Nephron (organoid): ENCODE results near the gene TRMT10C.

ENCODE experiments used
- H3K27ac Mint-ChIP-seq, 3 experiments: 2 replicates each; pipeline ENCODE4 v1.8.0; 2020; ENCODE audit warnings: mixed read lengths in 3 of 3, mild to moderate bottlenecking in 2 of 3, moderate library complexity in 1 of 3
- H3K27me3 Mint-ChIP-seq: 2 replicates; pipeline ENCODE4 v1.8.0; 2021; ENCODE audit warnings: low read depth, mild to moderate bottlenecking, moderate library complexity, mixed read lengths
- H3K36me3 Mint-ChIP-seq: 2 replicates; pipeline ENCODE4 v1.8.0; 2020; ENCODE audit warnings: low read depth, mixed read lengths
- H3K4me1 Mint-ChIP-seq: 2 replicates; pipeline ENCODE4 v1.8.0; 2020; ENCODE audit warnings: mixed read lengths
- H3K4me3 Mint-ChIP-seq, 3 experiments: 2 replicates each; pipeline ENCODE4 v1.8.0; 2020; ENCODE audit warnings: mild to moderate bottlenecking in 3 of 3, mixed read lengths in 3 of 3, moderate library complexity in 2 of 3
- H3K9me3 Mint-ChIP-seq: 2 replicates; pipeline ENCODE4 v1.8.0; 2020; ENCODE audit warnings: mixed read lengths
- CTCF ChIP-seq, 3 experiments: fragments of 200-600 bp; sonication (generic); IDR thresholded peaks; one replicate each; pipeline ENCODE4 v1.5.0; 2021; ENCODE audit warnings: antibody characterized with exemption in 3 of 3; ENCODE audit not compliant: unreplicated experiment in 3 of 3

Gene TRMT10C

GRCh38 chr3:101519685-101520365 lies 41.8 kb upstream of the TRMT10C start:
- Mint-ChIP-seq H3K27ac (no peak overlapping the region), H3K36me3 (no peaks in the 10 kb centered on the region), H3K9me3 (no peaks in the 10 kb centered on the region), H3K27me3 (peaks cover 13% of the 10 kb centered on the region), H3K4me3 (no peak overlapping the region), H3K4me1 (no peaks in the 10 kb centered on the region)
- no peak for TF ChIP-seq CTCF (IDR thresholded peaks at IDR 0.05; ENCODE audit: unreplicated experiment in 3 of 3)

- H3K4me3 Mint-ChIP-seq: no peak overlapping the region
- H3K27me3 Mint-ChIP-seq: peaks cover 9% of the 10 kb centered on the region
- no peaks in the 10 kb centered on the region for H3K9me3 Mint-ChIP-seq
- H3K27ac Mint-ChIP-seq: no peak overlapping the region
- H3K4me1 Mint-ChIP-seq: no peaks in the 10 kb centered on the region
- no peaks in the 10 kb centered on the region for H3K36me3 Mint-ChIP-seq
- no peak for TF ChIP-seq CTCF (IDR thresholded peaks at IDR 0.05; ENCODE audit: unreplicated experiment in 3 of 3)
Observed at GRCh38 chr3:101521211-101521701, 40.4 kb upstream of the TRMT10C start.

GRCh38 chr3:101527441-101527840 lies 34.2 kb upstream of the TRMT10C start:
- no peaks in the 10 kb centered on the region for H3K36me3 Mint-ChIP-seq
- no peak overlapping the region for H3K27ac Mint-ChIP-seq
- no peak overlapping the region for H3K4me3 Mint-ChIP-seq
- H3K4me1 Mint-ChIP-seq: no peaks in the 10 kb centered on the region
- peaks cover 2% of the 10 kb centered on the region for H3K27me3 Mint-ChIP-seq
- TF ChIP-seq CTCF (IDR thresholded peaks at IDR 0.05; ENCODE audit: unreplicated experiment in 3 of 3): no peak
- H3K9me3 Mint-ChIP-seq: no peaks in the 10 kb centered on the region

- H3K4me1 Mint-ChIP-seq: no peaks in the 10 kb centered on the region
- TF ChIP-seq CTCF (IDR thresholded peaks at IDR 0.05; ENCODE audit: unreplicated experiment in 3 of 3): no peak
- H3K27me3 Mint-ChIP-seq: no peaks in the 10 kb centered on the region
- no peaks in the 10 kb centered on the region for H3K9me3 Mint-ChIP-seq
- no peak overlapping the region for H3K4me3 Mint-ChIP-seq
- H3K27ac Mint-ChIP-seq: no peak overlapping the region
- no peaks in the 10 kb centered on the region for H3K36me3 Mint-ChIP-seq
Observed at GRCh38 chr3:101527906-101528305, 33.8 kb upstream of the TRMT10C start.

- Mint-ChIP-seq H3K9me3 (no peaks in the 10 kb centered on the region), H3K4me1 (no peaks in the 10 kb centered on the region), H3K4me3 (no peak overlapping the region), H3K36me3 (no peaks in the 10 kb centered on the region), H3K27me3 (no peaks in the 10 kb centered on the region), H3K27ac (no peak overlapping the region)
- no peak for TF ChIP-seq CTCF (IDR thresholded peaks at IDR 0.05; ENCODE audit: unreplicated experiment in 3 of 3)
Observed at GRCh38 chr3:101529816-101530685, 31.6 kb upstream of the TRMT10C start.
